DOHH2 (cell line): ENCODE data around the gene CNTN1.

ENCODE experiments used
- EZH2phosphoT487 ChIP-seq: fragments of 200-600 bp; sonication (generic); IDR thresholded peaks from 2 replicates; pipeline ENCODE4 v1.6.1; 2017; ENCODE audit warnings: borderline replicate concordance, mild to moderate bottlenecking, antibody characterized with exemption, low read length, moderate library complexity, mixed read lengths
- TF ChIP-seq, protein P1 (sequence below): fragments of 200-600 bp; sonication (generic); IDR thresholded peaks from one replicate; pipeline ENCODE4 v1.5.1; 2014; ENCODE audit warnings: antibody characterized with exemption, mild to moderate bottlenecking, low read depth, low read length; ENCODE audit not compliant: poor library complexity, severe bottlenecking

DNA sequence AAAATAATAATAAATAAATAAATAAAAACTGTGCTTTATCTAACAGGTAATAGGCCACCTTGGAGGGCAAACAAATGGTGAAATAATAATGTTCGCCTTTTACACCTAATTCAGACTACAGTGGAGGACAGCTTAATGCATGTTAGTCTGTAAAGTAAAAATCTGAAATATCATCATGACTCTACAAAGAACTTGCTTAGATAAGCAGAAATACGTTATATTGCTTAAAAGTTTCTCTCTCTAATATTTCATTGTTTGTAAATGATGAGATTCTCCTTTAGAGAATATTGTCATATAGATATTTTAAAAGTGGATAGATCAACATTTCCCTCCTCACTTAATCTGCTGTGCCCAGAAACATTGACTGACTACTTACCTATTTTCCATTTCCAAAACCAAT, 397.2 kb downstream of the CNTN1 start:
- TF ChIP-seq, protein P1, sequence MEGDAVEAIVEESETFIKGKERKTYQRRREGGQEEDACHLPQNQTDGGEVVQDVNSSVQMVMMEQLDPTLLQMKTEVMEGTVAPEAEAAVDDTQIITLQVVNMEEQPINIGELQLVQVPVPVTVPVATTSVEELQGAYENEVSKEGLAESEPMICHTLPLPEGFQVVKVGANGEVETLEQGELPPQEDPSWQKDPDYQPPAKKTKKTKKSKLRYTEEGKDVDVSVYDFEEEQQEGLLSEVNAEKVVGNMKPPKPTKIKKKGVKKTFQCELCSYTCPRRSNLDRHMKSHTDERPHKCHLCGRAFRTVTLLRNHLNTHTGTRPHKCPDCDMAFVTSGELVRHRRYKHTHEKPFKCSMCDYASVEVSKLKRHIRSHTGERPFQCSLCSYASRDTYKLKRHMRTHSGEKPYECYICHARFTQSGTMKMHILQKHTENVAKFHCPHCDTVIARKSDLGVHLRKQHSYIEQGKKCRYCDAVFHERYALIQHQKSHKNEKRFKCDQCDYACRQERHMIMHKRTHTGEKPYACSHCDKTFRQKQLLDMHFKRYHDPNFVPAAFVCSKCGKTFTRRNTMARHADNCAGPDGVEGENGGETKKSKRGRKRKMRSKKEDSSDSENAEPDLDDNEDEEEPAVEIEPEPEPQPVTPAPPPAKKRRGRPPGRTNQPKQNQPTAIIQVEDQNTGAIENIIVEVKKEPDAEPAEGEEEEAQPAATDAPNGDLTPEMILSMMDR, result no peak
- TF ChIP-seq EZH2phosphoT487, result no peak
